ENCODE data around the gene UNC5A. TPM values are rescaled to one million over a fixed set of nuclear protein-coding genes. Genes with fewer than 3 reads are reported as not detected.

Gene UNC5A
- total RNA-seq, 1 experiment from 2014 or later: 0.13 TPM

DNA sequence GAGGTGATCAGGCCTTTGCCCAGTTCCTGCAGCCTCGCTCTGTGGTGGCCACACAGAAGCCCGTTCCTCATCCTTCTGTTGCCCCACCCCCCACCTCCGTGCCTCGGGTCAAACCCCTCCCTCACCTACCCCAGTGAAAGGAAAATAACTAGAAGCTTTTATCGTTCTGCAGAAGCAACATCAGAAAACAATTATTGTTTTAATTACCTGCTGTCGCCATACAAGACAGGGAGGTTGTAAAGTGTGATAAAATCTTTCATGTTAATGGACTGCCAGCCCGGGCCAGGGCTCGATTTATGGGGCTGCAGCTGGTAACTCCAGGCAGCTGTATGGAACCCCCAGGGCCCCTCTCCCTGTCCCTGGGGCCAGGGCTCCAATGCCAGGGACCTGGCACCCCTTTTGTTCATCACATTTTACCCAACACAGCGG is 20.6 kb downstream of the UNC5A start:
- Histone ChIP-seq H3K27ac (ENCODE audit: low read length) (no peak overlapping the region), H3K36me3 (ENCODE audit: control insufficient read depth, insufficient read depth, low read length) (no peaks in the 10 kb centered on the region), H3K9me3 (ENCODE audit: control insufficient read depth, insufficient read depth, low read depth, low read length) (no peaks in the 10 kb centered on the region), H3K4me1 (ENCODE audit: control insufficient read depth, insufficient read depth, low read length) (no peaks in the 10 kb centered on the region), H3K4me3 (ENCODE audit: low read depth in 2 of 2, low read length in 2 of 2) (no peak overlapping the region), H3K27me3 (ENCODE audit: control insufficient read depth, insufficient read depth, low read length) (peaks cover 4% of the 10 kb centered on the region; the same call in 1 of the 2 replicates)
- DNase-seq (ENCODE audit: low read depth, low spot score) (no peak), ATAC-seq (no peak)
- POLR2A ChIA-PET: no interaction called here
- no TSS peak for BruUV-seq (replicated peaks)
- CTCF ChIA-PET: interaction anchor here (0.8 kb wide), 1 partner anchor 19 kb away, joined by 4 read pairs; no protein-coding TSS in a partner anchor
- TF ChIP-seq, protein P1, sequence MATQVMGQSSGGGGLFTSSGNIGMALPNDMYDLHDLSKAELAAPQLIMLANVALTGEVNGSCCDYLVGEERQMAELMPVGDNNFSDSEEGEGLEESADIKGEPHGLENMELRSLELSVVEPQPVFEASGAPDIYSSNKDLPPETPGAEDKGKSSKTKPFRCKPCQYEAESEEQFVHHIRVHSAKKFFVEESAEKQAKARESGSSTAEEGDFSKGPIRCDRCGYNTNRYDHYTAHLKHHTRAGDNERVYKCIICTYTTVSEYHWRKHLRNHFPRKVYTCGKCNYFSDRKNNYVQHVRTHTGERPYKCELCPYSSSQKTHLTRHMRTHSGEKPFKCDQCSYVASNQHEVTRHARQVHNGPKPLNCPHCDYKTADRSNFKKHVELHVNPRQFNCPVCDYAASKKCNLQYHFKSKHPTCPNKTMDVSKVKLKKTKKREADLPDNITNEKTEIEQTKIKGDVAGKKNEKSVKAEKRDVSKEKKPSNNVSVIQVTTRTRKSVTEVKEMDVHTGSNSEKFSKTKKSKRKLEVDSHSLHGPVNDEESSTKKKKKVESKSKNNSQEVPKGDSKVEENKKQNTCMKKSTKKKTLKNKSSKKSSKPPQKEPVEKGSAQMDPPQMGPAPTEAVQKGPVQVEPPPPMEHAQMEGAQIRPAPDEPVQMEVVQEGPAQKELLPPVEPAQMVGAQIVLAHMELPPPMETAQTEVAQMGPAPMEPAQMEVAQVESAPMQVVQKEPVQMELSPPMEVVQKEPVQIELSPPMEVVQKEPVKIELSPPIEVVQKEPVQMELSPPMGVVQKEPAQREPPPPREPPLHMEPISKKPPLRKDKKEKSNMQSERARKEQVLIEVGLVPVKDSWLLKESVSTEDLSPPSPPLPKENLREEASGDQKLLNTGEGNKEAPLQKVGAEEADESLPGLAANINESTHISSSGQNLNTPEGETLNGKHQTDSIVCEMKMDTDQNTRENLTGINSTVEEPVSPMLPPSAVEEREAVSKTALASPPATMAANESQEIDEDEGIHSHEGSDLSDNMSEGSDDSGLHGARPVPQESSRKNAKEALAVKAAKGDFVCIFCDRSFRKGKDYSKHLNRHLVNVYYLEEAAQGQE (IDR thresholded peaks at IDR 0.05; ENCODE audit: insufficient read depth in 1 of 2, low read depth in 2 of 2, low read length in 1 of 2): no peak
- TF ChIP-seq, protein P2, sequence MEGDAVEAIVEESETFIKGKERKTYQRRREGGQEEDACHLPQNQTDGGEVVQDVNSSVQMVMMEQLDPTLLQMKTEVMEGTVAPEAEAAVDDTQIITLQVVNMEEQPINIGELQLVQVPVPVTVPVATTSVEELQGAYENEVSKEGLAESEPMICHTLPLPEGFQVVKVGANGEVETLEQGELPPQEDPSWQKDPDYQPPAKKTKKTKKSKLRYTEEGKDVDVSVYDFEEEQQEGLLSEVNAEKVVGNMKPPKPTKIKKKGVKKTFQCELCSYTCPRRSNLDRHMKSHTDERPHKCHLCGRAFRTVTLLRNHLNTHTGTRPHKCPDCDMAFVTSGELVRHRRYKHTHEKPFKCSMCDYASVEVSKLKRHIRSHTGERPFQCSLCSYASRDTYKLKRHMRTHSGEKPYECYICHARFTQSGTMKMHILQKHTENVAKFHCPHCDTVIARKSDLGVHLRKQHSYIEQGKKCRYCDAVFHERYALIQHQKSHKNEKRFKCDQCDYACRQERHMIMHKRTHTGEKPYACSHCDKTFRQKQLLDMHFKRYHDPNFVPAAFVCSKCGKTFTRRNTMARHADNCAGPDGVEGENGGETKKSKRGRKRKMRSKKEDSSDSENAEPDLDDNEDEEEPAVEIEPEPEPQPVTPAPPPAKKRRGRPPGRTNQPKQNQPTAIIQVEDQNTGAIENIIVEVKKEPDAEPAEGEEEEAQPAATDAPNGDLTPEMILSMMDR (IDR thresholded peaks at IDR 0.05): no peak
- no peak for TF ChIP-seq SIN3A (IDR thresholded peaks at IDR 0.05; ENCODE audit: borderline replicate concordance, insufficient read depth, low read depth, low read length)
- TF ChIP-seq POLR2AphosphoS5 (IDR thresholded peaks at IDR 0.05; ENCODE audit: low read depth, low read length): no peak
- TF ChIP-seq TCF7L2 (IDR thresholded peaks at IDR 0.05; ENCODE audit: low read depth, low read length): no peak
- intact Hi-C loops (cut with micrococcal nuclease; ENCODE audit: unreplicated experiment): no loop called here
- in situ Hi-C loops (cut with HindIII; ENCODE audit: low pct_unique_long_range_greater_than_20kb, low sequenced_read_pairs): no loop called here

DNA sequence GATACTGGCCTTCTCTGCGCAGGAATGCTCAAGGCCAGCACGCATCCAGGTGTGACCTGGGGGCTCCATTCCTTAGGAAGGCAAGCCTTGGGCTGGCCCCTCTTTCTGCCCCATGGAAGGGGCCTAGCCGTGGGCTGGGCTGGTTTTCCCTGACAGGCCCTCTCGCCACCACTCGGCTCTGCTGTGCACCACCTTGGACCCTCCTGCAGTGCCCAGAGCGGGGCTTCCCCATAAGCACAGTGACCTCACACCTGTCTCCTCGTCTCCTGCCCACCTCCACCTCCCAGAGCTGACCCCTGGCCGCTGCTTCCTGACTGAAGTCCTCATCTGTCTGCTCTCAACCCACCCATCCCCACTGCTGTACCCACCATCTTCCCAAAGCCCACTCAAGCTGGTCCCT is 21.1 kb downstream of the UNC5A start:
- Histone ChIP-seq H3K27me3 (ENCODE audit: control insufficient read depth, insufficient read depth, low read length) (peaks cover 6% of the 10 kb centered on the region; the same call in 1 of the 2 replicates), H3K4me3 (ENCODE audit: low read depth in 2 of 2, low read length in 2 of 2) (no peak overlapping the region), H3K9me3 (ENCODE audit: control insufficient read depth, insufficient read depth, low read depth, low read length) (no peaks in the 10 kb centered on the region), H3K27ac (ENCODE audit: low read length) (no peak overlapping the region), H3K4me1 (ENCODE audit: control insufficient read depth, insufficient read depth, low read length) (no peaks in the 10 kb centered on the region), H3K36me3 (ENCODE audit: control insufficient read depth, insufficient read depth, low read length) (no peaks in the 10 kb centered on the region)
- no peak for TF ChIP-seq TCF7L2 (IDR thresholded peaks at IDR 0.05; ENCODE audit: low read depth, low read length)
- TF ChIP-seq, protein P1 (IDR thresholded peaks at IDR 0.05; ENCODE audit: insufficient read depth in 1 of 2, low read depth in 2 of 2, low read length in 1 of 2): no peak
- TF ChIP-seq, protein P2 (IDR thresholded peaks at IDR 0.05): no peak
- TF ChIP-seq POLR2AphosphoS5 (IDR thresholded peaks at IDR 0.05; ENCODE audit: low read depth, low read length): no peak
- TF ChIP-seq SIN3A (IDR thresholded peaks at IDR 0.05; ENCODE audit: borderline replicate concordance, insufficient read depth, low read depth, low read length): no peak
- in situ Hi-C loops (cut with HindIII; ENCODE audit: low pct_unique_long_range_greater_than_20kb, low sequenced_read_pairs): no loop called here
- intact Hi-C loops (cut with micrococcal nuclease; ENCODE audit: unreplicated experiment): no loop called here
- ChIA-PET POLR2A (no interaction called here), CTCF (interaction anchor here (0.8 kb wide), 1 partner anchor 20 kb away, joined by 4 read pairs; no protein-coding TSS in a partner anchor)
- ATAC-seq (no peak), DNase-seq (ENCODE audit: low read depth, low spot score) (no peak)
- BruUV-seq (replicated peaks): no TSS peak
